Measurements from ENCODE around the gene SUPT3H.

DNA sequence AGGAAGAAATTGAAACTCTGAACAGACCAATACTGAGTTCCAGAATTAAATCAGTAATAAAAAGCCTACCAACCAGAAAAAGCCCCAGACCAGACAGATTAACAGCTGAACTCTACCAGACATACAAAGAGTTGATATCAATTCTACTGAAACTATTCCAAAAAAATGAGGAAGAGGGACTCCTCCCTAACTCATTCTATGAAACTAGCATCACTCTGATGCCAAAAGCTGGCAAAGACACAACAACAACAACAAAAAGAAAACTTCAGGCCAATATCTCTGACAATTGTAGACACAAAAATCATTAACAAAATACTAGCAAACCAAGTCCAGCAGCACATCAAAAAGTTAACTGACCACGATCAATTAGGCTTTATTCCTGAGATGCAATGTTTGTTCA, 295.6 kb downstream of the SUPT3H start:
- TF ChIP-seq, protein P1, sequence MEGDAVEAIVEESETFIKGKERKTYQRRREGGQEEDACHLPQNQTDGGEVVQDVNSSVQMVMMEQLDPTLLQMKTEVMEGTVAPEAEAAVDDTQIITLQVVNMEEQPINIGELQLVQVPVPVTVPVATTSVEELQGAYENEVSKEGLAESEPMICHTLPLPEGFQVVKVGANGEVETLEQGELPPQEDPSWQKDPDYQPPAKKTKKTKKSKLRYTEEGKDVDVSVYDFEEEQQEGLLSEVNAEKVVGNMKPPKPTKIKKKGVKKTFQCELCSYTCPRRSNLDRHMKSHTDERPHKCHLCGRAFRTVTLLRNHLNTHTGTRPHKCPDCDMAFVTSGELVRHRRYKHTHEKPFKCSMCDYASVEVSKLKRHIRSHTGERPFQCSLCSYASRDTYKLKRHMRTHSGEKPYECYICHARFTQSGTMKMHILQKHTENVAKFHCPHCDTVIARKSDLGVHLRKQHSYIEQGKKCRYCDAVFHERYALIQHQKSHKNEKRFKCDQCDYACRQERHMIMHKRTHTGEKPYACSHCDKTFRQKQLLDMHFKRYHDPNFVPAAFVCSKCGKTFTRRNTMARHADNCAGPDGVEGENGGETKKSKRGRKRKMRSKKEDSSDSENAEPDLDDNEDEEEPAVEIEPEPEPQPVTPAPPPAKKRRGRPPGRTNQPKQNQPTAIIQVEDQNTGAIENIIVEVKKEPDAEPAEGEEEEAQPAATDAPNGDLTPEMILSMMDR (IDR thresholded peaks at IDR 0.05), result no peak
- TF ChIP-seq EZH2 (IDR thresholded peaks at IDR 0.05; ENCODE audit: borderline replicate concordance, insufficient read depth, low read depth, low read length, poor library complexity, severe bottlenecking), result no peak

Measured in B cell (primary cell).